ENCODE measurements around the gene TCP10L. TPM values are rescaled to one million over a fixed set of nuclear protein-coding genes. Genes with fewer than 3 reads are reported as not detected.

Gene TCP10L
- total RNA-seq, 1 experiment from 2014 or later: 3.7 TPM

DNA sequence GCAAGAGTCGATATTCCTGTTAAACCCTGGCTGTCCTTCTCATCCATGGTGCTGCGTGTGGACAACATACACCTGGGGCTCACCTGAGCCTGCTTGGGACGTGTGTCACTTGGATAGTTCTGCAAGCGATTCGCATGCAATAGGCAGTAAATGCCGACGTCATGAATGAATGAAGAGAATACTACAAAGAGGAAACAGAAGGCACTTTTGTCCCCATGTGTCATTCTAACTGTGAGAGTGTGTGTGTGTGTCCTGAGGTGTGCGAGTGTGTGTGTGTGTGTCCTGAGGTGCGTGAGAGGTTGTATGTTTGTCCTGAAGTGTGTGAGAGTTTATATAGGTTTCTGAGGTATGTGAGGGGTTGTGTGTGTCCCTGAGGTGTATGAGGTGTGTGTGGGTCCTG, 647 bp upstream of the TCP10L start:
- no peaks in the 10 kb centered on the region for H3K4me1 ChIP-seq (ENCODE audit: insufficient read depth, low read length, poor library complexity, severe bottlenecking)
- DNase-seq (ENCODE audit: low spot score): no peak
- TF ChIP-seq EZH2 (IDR thresholded peaks at IDR 0.05; ENCODE audit: borderline replicate concordance, low read depth, low read length, poor library complexity, severe bottlenecking): no peak
- no peak for TF ChIP-seq CTCF (conservative IDR thresholded peaks at IDR 0.05; ENCODE audit: low read depth, low read length)
- no peaks in the 10 kb centered on the region for H3K9me3 ChIP-seq (ENCODE audit: low read depth, low read length, poor library complexity, severe bottlenecking)
- H3K27ac ChIP-seq (ENCODE audit: low read depth, low read length, poor library complexity, severe bottlenecking): no peak overlapping the region
- H3K27me3 ChIP-seq (replicated peaks; ENCODE audit: insufficient read depth, low read depth, low read length, poor library complexity): no peaks in the 10 kb centered on the region
- ChIA-PET POLR2A (ENCODE audit: low non-redundant PET) (no interaction called here), CTCF (no interaction called here)
- BruUV-seq (replicated peaks): no TSS peak
- H3K4me3 ChIP-seq (ENCODE audit: low read depth, low read length, poor library complexity, severe bottlenecking): no peak overlapping the region
- intact Hi-C loops (cut with micrococcal nuclease; ENCODE audit: unreplicated experiment): no loop called here
- H3K36me3 ChIP-seq (ENCODE audit: insufficient read depth, low read length, poor library complexity, severe bottlenecking): no peaks in the 10 kb centered on the region

DNA sequence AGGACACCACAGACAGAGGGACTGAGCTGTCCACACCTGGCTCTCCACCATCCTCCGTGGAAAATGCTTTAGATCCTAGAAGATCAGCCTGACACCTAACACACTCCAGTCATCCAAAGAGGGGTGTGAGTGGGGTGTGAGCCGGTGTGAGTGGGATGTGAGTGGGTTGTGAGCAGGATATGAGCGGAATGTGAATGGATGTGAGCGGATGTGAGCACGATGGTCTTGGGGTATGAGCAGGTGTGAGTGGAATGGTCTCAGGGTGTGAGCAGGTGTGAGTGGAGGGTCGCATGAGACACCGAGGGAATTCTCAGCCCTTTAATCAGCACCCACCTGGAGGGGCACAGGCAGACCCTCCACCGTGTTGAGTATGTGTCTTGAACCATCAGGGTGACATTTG, 851 bp downstream of the TCP10L start:
- Histone ChIP-seq H3K27ac (ENCODE audit: low read depth, low read length, poor library complexity, severe bottlenecking) (no peak overlapping the region), H3K36me3 (ENCODE audit: insufficient read depth, low read length, poor library complexity, severe bottlenecking) (no peaks in the 10 kb centered on the region), H3K4me3 (ENCODE audit: low read depth, low read length, poor library complexity, severe bottlenecking) (no peak overlapping the region), H3K4me1 (ENCODE audit: insufficient read depth, low read length, poor library complexity, severe bottlenecking) (no peaks in the 10 kb centered on the region), H3K27me3 (replicated peaks; ENCODE audit: insufficient read depth, low read depth, low read length, poor library complexity) (no peaks in the 10 kb centered on the region), H3K9me3 (ENCODE audit: low read depth, low read length, poor library complexity, severe bottlenecking) (no peaks in the 10 kb centered on the region)
- CTCF ChIA-PET: no interaction called here
- intact Hi-C loops (cut with micrococcal nuclease; ENCODE audit: unreplicated experiment): no loop called here
- no TSS peak for BruUV-seq (replicated peaks)
- TF ChIP-seq EZH2 (IDR thresholded peaks at IDR 0.05; ENCODE audit: borderline replicate concordance, low read depth, low read length, poor library complexity, severe bottlenecking) (no peak), CTCF (conservative IDR thresholded peaks at IDR 0.05; ENCODE audit: low read depth, low read length) (no peak)
- DNase-seq (ENCODE audit: low spot score): no peak
- POLR2A ChIA-PET (ENCODE audit: low non-redundant PET): no interaction called here

- intact Hi-C loops (cut with micrococcal nuclease; ENCODE audit: unreplicated experiment): no loop called here
- Histone ChIP-seq H3K27ac (ENCODE audit: low read depth, low read length, poor library complexity, severe bottlenecking) (no peak overlapping the region), H3K4me3 (ENCODE audit: low read depth, low read length, poor library complexity, severe bottlenecking) (no peak overlapping the region), H3K4me1 (ENCODE audit: insufficient read depth, low read length, poor library complexity, severe bottlenecking) (no peaks in the 10 kb centered on the region), H3K36me3 (ENCODE audit: insufficient read depth, low read length, poor library complexity, severe bottlenecking) (no peaks in the 10 kb centered on the region), H3K9me3 (ENCODE audit: low read depth, low read length, poor library complexity, severe bottlenecking) (no peaks in the 10 kb centered on the region), H3K27me3 (replicated peaks; ENCODE audit: insufficient read depth, low read depth, low read length, poor library complexity) (no peaks in the 10 kb centered on the region)
- DNase-seq (ENCODE audit: low spot score): no peak
- CTCF ChIA-PET: no interaction called here
- TF ChIP-seq EZH2 (IDR thresholded peaks at IDR 0.05; ENCODE audit: borderline replicate concordance, low read depth, low read length, poor library complexity, severe bottlenecking): no peak
- no peak for TF ChIP-seq CTCF (conservative IDR thresholded peaks at IDR 0.05; ENCODE audit: low read depth, low read length)
- BruUV-seq (replicated peaks): no TSS peak
- POLR2A ChIA-PET (ENCODE audit: low non-redundant PET): no interaction called here
Observed at GRCh38 chr21:32581732-32582131, 3.6 kb downstream of the TCP10L start.
